ENCODE measurements around the gene TNFRSF1B. TPM values are rescaled to one million over a fixed set of nuclear protein-coding genes. Genes with fewer than 3 reads are reported as not detected.

TNFRSF1B gene
- total RNA-seq, 1 donor from 2014 or later: under 0.01 TPM

- H3K27me3 ChIP-seq (ENCODE audit: control insufficient read depth, insufficient read depth, low read length): peaks cover 8% of the 10 kb centered on the region
- H3K4me3 ChIP-seq (ENCODE audit: low read depth, low read length): no peak overlapping the region
- no peaks in the 10 kb centered on the region for H3K36me3 ChIP-seq (ENCODE audit: control insufficient read depth, insufficient read depth, low read length)
- no peak for DNase-seq (ENCODE audit: low read depth)
- TF ChIP-seq CTCF (IDR thresholded peaks at IDR 0.05; ENCODE audit: insufficient read depth, low read length, severe bottlenecking): no peak
- FAIRE-seq: no peak
Measured at GRCh38 chr1:12200208-12200607, 33.4 kb downstream of the TNFRSF1B start.

GRCh38 chr1:12201352-12202189 is 34.8 kb downstream of the TNFRSF1B start:
- H3K27me3 ChIP-seq (ENCODE audit: control insufficient read depth, insufficient read depth, low read length): peaks cover 8% of the 10 kb centered on the region
- H3K4me3 ChIP-seq (ENCODE audit: low read depth, low read length): no peak overlapping the region
- DNase-seq (ENCODE audit: low read depth) (no peak), FAIRE-seq (no peak)
- no peak for TF ChIP-seq CTCF (IDR thresholded peaks at IDR 0.05; ENCODE audit: insufficient read depth, low read length, severe bottlenecking)
- H3K36me3 ChIP-seq (ENCODE audit: control insufficient read depth, insufficient read depth, low read length): no peaks in the 10 kb centered on the region

DNA sequence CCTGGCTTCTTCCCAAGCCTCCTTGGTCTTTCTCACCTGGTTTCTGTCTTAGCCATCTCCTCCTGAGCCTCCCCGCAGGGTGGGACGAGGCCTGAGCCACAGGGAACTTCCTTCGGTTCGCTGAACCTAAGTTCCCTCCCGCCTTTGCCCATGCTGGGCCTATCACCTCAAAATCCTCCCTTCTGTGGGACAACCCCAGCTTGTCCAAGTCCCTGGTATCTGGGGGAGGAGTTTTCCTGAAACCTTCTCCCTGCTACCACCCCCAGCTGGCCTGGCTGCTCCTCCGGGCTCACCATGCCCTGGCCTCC is 35.4 kb downstream of the TNFRSF1B start:
- H3K4me3 ChIP-seq (ENCODE audit: low read depth, low read length): no peak overlapping the region
- peaks cover 8% of the 10 kb centered on the region for H3K27me3 ChIP-seq (ENCODE audit: control insufficient read depth, insufficient read depth, low read length)
- no peak for FAIRE-seq
- no peak for TF ChIP-seq CTCF (IDR thresholded peaks at IDR 0.05; ENCODE audit: insufficient read depth, low read length, severe bottlenecking)
- H3K36me3 ChIP-seq (ENCODE audit: control insufficient read depth, insufficient read depth, low read length): no peaks in the 10 kb centered on the region
- DNase-seq (ENCODE audit: low read depth): no peak

DNA sequence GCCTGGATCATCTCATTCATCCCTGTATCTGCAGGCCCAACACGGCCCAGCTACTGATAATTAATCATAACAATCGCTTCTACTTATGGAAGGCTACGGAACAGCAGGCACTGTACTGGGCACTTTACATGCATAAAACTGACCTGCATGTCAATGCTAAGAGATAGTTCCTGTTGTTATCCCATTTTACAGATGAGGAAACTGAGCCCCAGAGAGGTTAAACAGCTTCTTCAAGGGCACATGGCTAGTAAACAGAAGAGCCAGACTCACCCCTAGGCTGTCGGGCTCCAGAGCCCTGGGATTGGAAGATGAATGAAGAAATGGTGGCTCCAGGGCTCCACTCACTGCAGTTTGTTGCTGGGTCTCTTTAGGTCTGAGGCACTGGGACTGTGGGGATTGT is 35.8 kb downstream of the TNFRSF1B start:
- H3K27me3 ChIP-seq (ENCODE audit: control insufficient read depth, insufficient read depth, low read length): peaks cover 4% of the 10 kb centered on the region
- TF ChIP-seq CTCF (IDR thresholded peaks at IDR 0.05; ENCODE audit: insufficient read depth, low read length, severe bottlenecking): no peak
- DNase-seq (ENCODE audit: low read depth) (no peak), FAIRE-seq (no peak)
- H3K36me3 ChIP-seq (ENCODE audit: control insufficient read depth, insufficient read depth, low read length): no peaks in the 10 kb centered on the region
- no peak overlapping the region for H3K4me3 ChIP-seq (ENCODE audit: low read depth, low read length)

DNA sequence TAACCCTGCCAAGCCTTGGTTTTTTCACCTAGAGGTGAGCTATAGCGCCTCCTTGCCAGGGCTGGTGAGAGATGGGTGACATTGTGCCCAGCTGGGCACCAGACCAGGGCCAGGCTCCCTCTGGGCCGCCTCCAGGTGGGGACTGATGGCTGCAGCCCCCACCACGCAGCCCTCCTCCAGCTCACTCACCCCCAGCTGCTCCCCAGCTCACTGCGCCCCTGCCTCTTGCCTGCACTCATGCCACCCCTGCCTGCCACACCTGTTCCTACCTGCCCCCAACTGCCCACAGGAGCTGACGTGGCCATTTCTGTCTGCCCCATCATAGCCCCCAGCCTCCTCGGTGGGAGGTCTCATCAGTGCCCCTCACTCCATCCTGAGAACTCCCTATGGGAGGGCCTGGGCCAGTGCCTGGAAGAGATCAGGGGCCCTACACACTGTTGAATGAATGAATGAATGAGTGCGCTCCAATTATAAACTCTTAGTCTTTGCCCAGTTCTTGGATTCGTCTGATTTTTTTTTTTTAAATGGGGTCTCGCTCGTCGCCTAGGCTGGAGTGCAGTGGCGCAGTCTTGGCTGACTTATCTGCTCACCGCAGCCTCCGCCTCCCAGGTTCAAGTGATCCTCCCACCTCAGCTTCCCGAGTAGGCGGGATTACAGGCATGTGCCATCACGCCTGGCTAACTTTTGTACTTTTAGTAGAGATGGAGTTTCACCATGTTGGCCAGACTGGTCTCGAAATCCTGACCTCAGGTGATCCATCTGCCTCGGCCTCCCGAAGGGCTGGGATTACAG is 36.6 kb downstream of the TNFRSF1B start:
- no peak for FAIRE-seq
- no peaks in the 10 kb centered on the region for H3K36me3 ChIP-seq (ENCODE audit: control insufficient read depth, insufficient read depth, low read length)
- DNase-seq (ENCODE audit: low read depth): peak; percentile 57
- TF ChIP-seq CTCF (IDR thresholded peaks at IDR 0.05; ENCODE audit: insufficient read depth, low read length, severe bottlenecking): no peak
- peaks cover 4% of the 10 kb centered on the region for H3K27me3 ChIP-seq (ENCODE audit: control insufficient read depth, insufficient read depth, low read length)
- H3K4me3 ChIP-seq (ENCODE audit: low read depth, low read length): no peak overlapping the region
